ENCODE measurements around the gene CDC20. TPM values are rescaled to one million over a fixed set of nuclear protein-coding genes. Genes with fewer than 3 reads are reported as not detected.
"Not testable (repeated sequence)": the region's sequence is repeated elsewhere in the genome, so short reads cannot be mapped to it uniquely, and the experiment has no call there.

CDC20 gene
- total RNA-seq, 1 experiment from 2014 or later, result 296 TPM

DNA sequence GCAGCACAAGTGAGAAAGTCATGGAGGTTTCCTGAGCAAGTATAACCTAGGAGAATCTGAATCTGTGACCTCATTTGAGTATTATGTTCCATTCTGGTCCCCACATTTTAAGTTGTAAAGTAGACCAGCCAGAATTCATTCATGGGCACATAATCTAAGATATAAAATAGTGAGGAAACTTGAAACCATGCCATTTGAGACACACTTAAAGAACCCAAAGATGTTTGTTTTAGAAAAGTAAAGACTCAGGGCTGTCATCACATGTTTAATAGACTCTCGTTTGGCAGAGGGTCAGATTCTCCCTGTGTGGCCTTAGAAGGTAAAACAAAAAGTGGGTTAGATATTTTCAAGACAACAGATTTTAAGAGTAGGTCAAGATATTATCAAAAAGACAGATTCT, 37.3 kb downstream of the CDC20 start:
- H3K9me3 ChIP-seq (ENCODE audit: low read depth, low read length, poor library complexity, severe bottlenecking), result no peaks in the 10 kb centered on the region
- POLR2A ChIA-PET (ENCODE audit: low non-redundant PET), result no interaction called here
- CTCF ChIA-PET, result no interaction called here
- no peak overlapping the region for H3K27ac ChIP-seq (ENCODE audit: low read depth, low read length, poor library complexity, severe bottlenecking)
- no TSS peak for BruUV-seq (replicated peaks)
- no peaks in the 10 kb centered on the region for H3K36me3 ChIP-seq (ENCODE audit: insufficient read depth, low read length, poor library complexity, severe bottlenecking)
- no peak overlapping the region for H3K4me3 ChIP-seq (ENCODE audit: low read depth, low read length, poor library complexity, severe bottlenecking)
- TF ChIP-seq EZH2 (IDR thresholded peaks at IDR 0.05; ENCODE audit: borderline replicate concordance, low read depth, low read length, poor library complexity, severe bottlenecking), result no peak
- no peak for TF ChIP-seq CTCF (conservative IDR thresholded peaks at IDR 0.05; ENCODE audit: low read depth, low read length)
- no peaks in the 10 kb centered on the region for H3K27me3 ChIP-seq (replicated peaks; ENCODE audit: insufficient read depth, low read depth, low read length, poor library complexity)
- H3K4me1 ChIP-seq (ENCODE audit: insufficient read depth, low read length, poor library complexity, severe bottlenecking), result no peaks in the 10 kb centered on the region
- DNase-seq (ENCODE audit: low spot score), result no peak
- intact Hi-C loops (cut with micrococcal nuclease; ENCODE audit: unreplicated experiment), result no loop called here

DNA sequence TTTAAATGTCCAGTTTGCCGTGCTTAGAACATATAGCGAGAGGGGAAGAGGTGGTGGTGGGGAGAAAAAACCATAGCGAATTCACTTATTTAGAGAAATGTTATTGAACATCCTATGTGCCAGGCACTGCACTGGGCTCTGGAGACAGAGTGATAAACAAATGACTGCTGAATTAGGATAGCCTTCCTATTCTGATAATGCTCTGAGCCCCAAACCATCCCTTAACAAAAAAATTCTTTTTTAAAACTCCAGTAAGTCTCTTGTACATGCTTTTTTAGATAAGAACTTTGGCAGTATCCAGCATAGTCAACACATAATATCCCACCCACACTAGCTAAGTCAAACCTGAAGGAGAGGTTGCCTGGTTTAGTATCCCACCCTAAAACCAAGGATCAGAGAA, 39.4 kb downstream of the CDC20 start:
- Histone ChIP-seq H3K36me3 (ENCODE audit: insufficient read depth, low read length, poor library complexity, severe bottlenecking) (no peaks in the 10 kb centered on the region), H3K4me3 (ENCODE audit: low read depth, low read length, poor library complexity, severe bottlenecking) (no peak overlapping the region), H3K27ac (ENCODE audit: low read depth, low read length, poor library complexity, severe bottlenecking) (no peak overlapping the region), H3K4me1 (ENCODE audit: insufficient read depth, low read length, poor library complexity, severe bottlenecking) (no peaks in the 10 kb centered on the region), H3K27me3 (replicated peaks; ENCODE audit: insufficient read depth, low read depth, low read length, poor library complexity) (no peaks in the 10 kb centered on the region), H3K9me3 (ENCODE audit: low read depth, low read length, poor library complexity, severe bottlenecking) (no peaks in the 10 kb centered on the region)
- ChIA-PET POLR2A (ENCODE audit: low non-redundant PET) (no interaction called here), CTCF (no interaction called here)
- DNase-seq (ENCODE audit: low spot score), result no peak
- intact Hi-C loops (cut with micrococcal nuclease; ENCODE audit: unreplicated experiment), result loop anchor here (1.0 kb wide), 1 partner anchor 8 kb away; no protein-coding TSS in a partner anchor
- no peak for TF ChIP-seq EZH2 (IDR thresholded peaks at IDR 0.05; ENCODE audit: borderline replicate concordance, low read depth, low read length, poor library complexity, severe bottlenecking)
- no peak for TF ChIP-seq CTCF (conservative IDR thresholded peaks at IDR 0.05; ENCODE audit: low read depth, low read length)
- no TSS peak for BruUV-seq (replicated peaks)

DNA sequence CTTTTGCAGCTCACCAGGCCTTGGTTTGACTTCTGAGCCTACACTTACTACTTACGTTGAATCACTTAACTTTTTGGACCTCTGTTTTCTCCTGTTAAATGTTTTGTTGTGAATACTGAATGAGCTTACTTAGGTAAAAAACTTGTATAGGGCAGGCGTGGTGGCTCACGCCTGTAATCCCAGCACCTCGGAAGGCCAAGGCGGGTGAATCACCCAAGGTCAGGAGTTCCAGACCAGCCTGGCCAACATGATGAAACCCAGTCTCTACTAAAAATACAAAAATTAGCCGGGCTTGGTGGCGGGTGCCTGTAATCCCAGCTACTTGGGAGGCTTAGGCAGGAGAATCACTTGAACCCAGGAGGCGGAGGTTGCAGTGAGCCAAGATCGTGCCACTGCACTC, 41.7 kb downstream of the CDC20 start:
- H3K4me3 ChIP-seq (ENCODE audit: low read depth, low read length, poor library complexity, severe bottlenecking); H3K4me1 ChIP-seq (ENCODE audit: insufficient read depth, low read length, poor library complexity, severe bottlenecking); CTCF ChIA-PET; BruUV-seq (replicated peaks); POLR2A ChIA-PET (ENCODE audit: low non-redundant PET); DNase-seq (ENCODE audit: low spot score); H3K9me3 ChIP-seq (ENCODE audit: low read depth, low read length, poor library complexity, severe bottlenecking); H3K36me3 ChIP-seq (ENCODE audit: insufficient read depth, low read length, poor library complexity, severe bottlenecking); H3K27me3 ChIP-seq (replicated peaks; ENCODE audit: insufficient read depth, low read depth, low read length, poor library complexity); intact Hi-C loops (cut with micrococcal nuclease; ENCODE audit: unreplicated experiment); H3K27ac ChIP-seq (ENCODE audit: low read depth, low read length, poor library complexity, severe bottlenecking): not testable (repeated sequence)

GRCh38 chr1:43402089-43402865, 43.5 kb downstream of the CDC20 start:
- peaks cover 8% of the 10 kb centered on the region for H3K36me3 ChIP-seq (ENCODE audit: insufficient read depth, low read length, poor library complexity, severe bottlenecking)
- intact Hi-C loops (cut with micrococcal nuclease; ENCODE audit: unreplicated experiment), result no loop called here
- H3K4me3 ChIP-seq (ENCODE audit: low read depth, low read length, poor library complexity, severe bottlenecking), result no peak overlapping the region
- BruUV-seq (replicated peaks), result no TSS peak
- ChIA-PET POLR2A (ENCODE audit: low non-redundant PET) (no interaction called here), CTCF (no interaction called here)
- DNase-seq (ENCODE audit: low spot score), result no peak
- TF ChIP-seq EZH2 (IDR thresholded peaks at IDR 0.05; ENCODE audit: borderline replicate concordance, low read depth, low read length, poor library complexity, severe bottlenecking) (no peak), CTCF (conservative IDR thresholded peaks at IDR 0.05; ENCODE audit: low read depth, low read length) (no peak)
- H3K27ac ChIP-seq (ENCODE audit: low read depth, low read length, poor library complexity, severe bottlenecking), result no peak overlapping the region
- no peaks in the 10 kb centered on the region for H3K27me3 ChIP-seq (replicated peaks; ENCODE audit: insufficient read depth, low read depth, low read length, poor library complexity)
- no peaks in the 10 kb centered on the region for H3K9me3 ChIP-seq (ENCODE audit: low read depth, low read length, poor library complexity, severe bottlenecking)
- no peaks in the 10 kb centered on the region for H3K4me1 ChIP-seq (ENCODE audit: insufficient read depth, low read length, poor library complexity, severe bottlenecking)
